ENCODE measurements around the gene HBZ. TPM values are rescaled to one million over a fixed set of nuclear protein-coding genes. Genes with fewer than 3 reads are reported as not detected.
A peak's percentile ranks its signal among the peaks of the same experiment; 100 is the strongest.

The HBZ gene
- total and polyA plus RNA-seq, 9 of the 15 experiments (the other 6 are each of a cell fraction or from before 2014, with no cell fraction given), result 58.0 to 610 (median 113) TPM

GRCh38 chr16:119835-120491, 32.5 kb upstream of the HBZ start (continued):
- TF ChIP-seq CUX1 (CRISPR knock-in tag; IDR thresholded peaks at IDR 0.05), result no peak
- TF ChIP-seq SPI1 (IDR thresholded peaks at IDR 0.05; ENCODE audit: borderline replicate concordance, low read depth, low read length), result 0 out of 2 replicates have a peak, but pooled peaks have one; percentile 0
- peak in 1 of 2 experiments; percentile 49; a peak in 1 of 4 replicates for TF ChIP-seq HDAC1 (IDR thresholded peaks at IDR 0.05)
- TF ChIP-seq FOS (IDR thresholded peaks at IDR 0.05; ENCODE audit: extremely low read depth, insufficient read length), result no peak
- TF ChIP-seq ZBTB2 (IDR thresholded peaks at IDR 0.05), result peak; percentile 34; the same call in 1 of the 2 replicates
- TF ChIP-seq ARHGAP35 (IDR thresholded peaks at IDR 0.05; ENCODE audit: partially characterized antibody), result no peak
- 0 out of 2 replicates have a peak, but pooled peaks have one; percentile 6 for TF ChIP-seq BCOR (IDR thresholded peaks at IDR 0.05)
- no peak for TF ChIP-seq HNRNPK (IDR thresholded peaks at IDR 0.05; ENCODE audit: low read depth, low read length, poor library complexity, severe bottlenecking)
- TF ChIP-seq, protein P1, sequence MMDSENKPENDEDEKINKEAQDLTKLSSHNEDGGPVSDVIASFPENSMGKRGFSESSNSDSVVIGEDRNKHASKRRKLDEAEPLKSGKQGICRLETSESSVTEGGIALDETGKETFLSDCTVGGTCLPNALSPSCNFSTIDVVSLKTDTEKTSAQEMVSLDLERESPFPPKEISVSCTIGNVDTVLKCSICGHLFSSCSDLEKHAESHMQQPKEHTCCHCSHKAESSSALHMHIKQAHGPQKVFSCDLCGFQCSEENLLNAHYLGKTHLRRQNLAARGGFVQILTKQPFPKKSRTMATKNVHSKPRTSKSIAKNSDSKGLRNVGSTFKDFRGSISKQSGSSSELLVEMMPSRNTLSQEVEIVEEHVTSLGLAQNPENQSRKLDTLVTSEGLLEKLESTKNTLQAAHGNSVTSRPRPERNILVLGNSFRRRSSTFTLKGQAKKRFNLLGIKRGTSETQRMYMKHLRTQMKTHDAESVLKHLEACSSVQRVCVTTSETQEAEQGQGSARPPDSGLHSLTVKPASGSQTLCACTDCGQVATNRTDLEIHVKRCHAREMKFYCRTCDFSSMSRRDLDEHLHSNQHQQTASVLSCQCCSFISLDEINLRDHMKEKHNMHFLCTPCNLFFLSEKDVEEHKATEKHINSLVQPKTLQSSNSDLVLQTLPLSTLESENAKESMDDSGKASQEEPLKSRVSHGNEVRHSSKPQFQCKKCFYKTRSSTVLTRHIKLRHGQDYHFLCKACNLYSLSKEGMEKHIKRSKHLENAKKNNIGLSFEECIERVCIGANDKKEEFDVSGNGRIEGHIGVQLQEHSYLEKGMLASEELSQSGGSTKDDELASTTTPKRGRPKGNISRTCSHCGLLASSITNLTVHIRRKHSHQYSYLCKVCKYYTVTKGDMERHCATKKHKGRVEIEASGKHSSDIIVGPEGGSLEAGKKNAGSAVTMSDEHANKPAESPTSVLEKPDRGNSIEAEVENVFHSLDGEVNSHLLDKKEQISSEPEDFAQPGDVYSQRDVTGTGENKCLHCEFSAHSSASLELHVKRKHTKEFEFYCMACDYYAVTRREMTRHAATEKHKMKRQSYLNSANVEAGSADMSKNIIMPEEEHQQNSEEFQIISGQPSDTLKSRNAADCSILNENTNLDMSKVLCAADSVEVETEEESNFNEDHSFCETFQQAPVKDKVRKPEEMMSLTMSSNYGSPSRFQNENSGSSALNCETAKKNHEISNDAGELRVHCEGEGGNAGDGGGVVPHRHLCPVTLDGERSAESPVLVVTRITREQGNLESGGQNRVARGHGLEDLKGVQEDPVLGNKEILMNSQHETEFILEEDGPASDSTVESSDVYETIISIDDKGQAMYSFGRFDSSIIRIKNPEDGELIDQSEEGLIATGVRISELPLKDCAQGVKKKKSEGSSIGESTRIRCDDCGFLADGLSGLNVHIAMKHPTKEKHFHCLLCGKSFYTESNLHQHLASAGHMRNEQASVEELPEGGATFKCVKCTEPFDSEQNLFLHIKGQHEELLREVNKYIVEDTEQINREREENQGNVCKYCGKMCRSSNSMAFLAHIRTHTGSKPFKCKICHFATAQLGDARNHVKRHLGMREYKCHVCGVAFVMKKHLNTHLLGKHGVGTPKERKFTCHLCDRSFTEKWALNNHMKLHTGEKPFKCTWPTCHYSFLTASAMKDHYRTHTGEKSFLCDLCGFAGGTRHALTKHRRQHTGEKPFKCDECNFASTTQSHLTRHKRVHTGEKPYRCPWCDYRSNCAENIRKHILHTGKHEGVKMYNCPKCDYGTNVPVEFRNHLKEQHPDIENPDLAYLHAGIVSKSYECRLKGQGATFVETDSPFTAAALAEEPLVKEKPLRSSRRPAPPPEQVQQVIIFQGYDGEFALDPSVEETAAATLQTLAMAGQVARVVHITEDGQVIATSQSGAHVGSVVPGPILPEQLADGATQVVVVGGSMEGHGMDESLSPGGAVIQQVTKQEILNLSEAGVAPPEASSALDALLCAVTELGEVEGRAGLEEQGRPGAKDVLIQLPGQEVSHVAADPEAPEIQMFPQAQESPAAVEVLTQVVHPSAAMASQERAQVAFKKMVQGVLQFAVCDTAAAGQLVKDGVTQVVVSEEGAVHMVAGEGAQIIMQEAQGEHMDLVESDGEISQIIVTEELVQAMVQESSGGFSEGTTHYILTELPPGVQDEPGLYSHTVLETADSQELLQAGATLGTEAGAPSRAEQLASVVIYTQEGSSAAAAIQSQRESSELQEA (IDR thresholded peaks at IDR 0.05; ENCODE audit: low read depth), result no peak
- no peak for TF ChIP-seq CBX1 (IDR thresholded peaks at IDR 0.05; ENCODE audit: low read depth)
- TF ChIP-seq MCM2 (IDR thresholded peaks at IDR 0.05; ENCODE audit: low read depth), result no peak
- TF ChIP-seq CCNT2 (IDR thresholded peaks at IDR 0.05; ENCODE audit: borderline replicate concordance, extremely low read depth, insufficient read length, low read depth, low read length), result peak; percentile 87
- TF ChIP-seq GATAD2A (IDR thresholded peaks at IDR 0.05), result peak; percentile 82; the same call in 1 of the 2 replicates
